GM18858 (cell line): Measurements from ENCODE around the gene PPP1R1B.

Experiments
- ATAC-seq: cut with Tn5 transposase; IDR thresholded peaks from one replicate; pipeline ENCODE4 v1.9.1; 2021; ENCODE audit not compliant: unreplicated experiment

PPP1R1B gene

GRCh38 chr17:39600288-39600996 lies 26.3 kb upstream of the PPP1R1B start:
- ATAC-seq: no peak

- no peak for ATAC-seq
These were observed 25.7 kb upstream of the PPP1R1B start for GRCh38 chr17:39600997-39601597.

GRCh38 chr17:39601758-39602532 lies 24.8 kb upstream of the PPP1R1B start:
- no peak for ATAC-seq

GRCh38 chr17:39602533-39603303 lies 24.0 kb upstream of the PPP1R1B start:
- ATAC-seq: no peak

- ATAC-seq: no peak
These were observed 23.3 kb upstream of the PPP1R1B start for GRCh38 chr17:39603304-39604016.

GRCh38 chr17:39604911-39605491 lies 21.8 kb upstream of the PPP1R1B start:
- no peak for ATAC-seq

- ATAC-seq: no peak
These were observed 21.0 kb upstream of the PPP1R1B start for GRCh38 chr17:39605492-39606433.

GRCh38 chr17:39606434-39607056 lies 20.2 kb upstream of the PPP1R1B start:
- ATAC-seq: no peak

- no peak for ATAC-seq
These were observed 19.5 kb upstream of the PPP1R1B start for GRCh38 chr17:39607057-39607850.

- ATAC-seq: no peak
These were observed 19.0 kb upstream of the PPP1R1B start, which contains the start of gene NEUROD2 for GRCh38 chr17:39607851-39608130. TSS of gene NEUROD2 (minus strand) at chr17:39607920. CDS start at chr17:39606599, 1,321 bp downstream.

GRCh38 chr17:39608142-39608981 lies 18.4 kb upstream of the PPP1R1B start:
- no peak for ATAC-seq

GRCh38 chr17:39609416-39610025 lies 17.2 kb upstream of the PPP1R1B start:
- ATAC-seq: no peak

- no peak for ATAC-seq
These were observed 15.2 kb upstream of the PPP1R1B start for GRCh38 chr17:39611401-39612112.

- no peak for ATAC-seq
These were observed 14.4 kb upstream of the PPP1R1B start for GRCh38 chr17:39612291-39612894.

GRCh38 chr17:39612935-39613464 lies 13.8 kb upstream of the PPP1R1B start:
- no peak for ATAC-seq
